NCI-H2081 (cell line): ENCODE data around the gene ADORA1.

Experiments
- DNase-seq, 2 experiments: peaks; one replicate each; lab custom pipeline; 2025; lab: John Stamatoyannopoulos, UW

The ADORA1 gene

GRCh38 chr1:203095061-203095690 is 32.4 kb upstream of the ADORA1 start:
- DNase-seq = no peak

GRCh38 chr1:203096566-203096965 is 31.0 kb upstream of the ADORA1 start:
- DNase-seq = no peak

DNA sequence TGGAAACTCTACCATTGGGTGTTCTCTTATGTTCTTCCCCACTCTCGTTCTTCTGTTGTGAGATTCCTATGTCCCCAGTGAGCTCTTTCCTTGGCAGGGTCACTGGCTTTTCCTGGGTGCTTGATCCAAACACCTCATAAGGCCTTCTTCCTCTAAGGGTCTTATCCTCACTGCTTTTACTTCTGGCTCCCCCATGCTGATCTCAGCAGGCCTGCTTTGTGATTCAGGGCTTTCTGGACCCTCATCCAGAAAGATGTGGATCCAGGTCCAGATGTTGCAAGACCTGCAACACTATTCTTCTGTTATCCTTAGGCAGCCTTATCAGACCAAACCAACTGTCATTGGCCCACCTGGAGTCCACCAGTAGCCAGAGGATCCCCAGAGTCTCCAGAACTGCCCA is 30.5 kb upstream of the ADORA1 start:
- no peak for DNase-seq

- no peak for DNase-seq
Measured at GRCh38 chr1:203098445-203098844, 29.1 kb upstream of the ADORA1 start.

DNA sequence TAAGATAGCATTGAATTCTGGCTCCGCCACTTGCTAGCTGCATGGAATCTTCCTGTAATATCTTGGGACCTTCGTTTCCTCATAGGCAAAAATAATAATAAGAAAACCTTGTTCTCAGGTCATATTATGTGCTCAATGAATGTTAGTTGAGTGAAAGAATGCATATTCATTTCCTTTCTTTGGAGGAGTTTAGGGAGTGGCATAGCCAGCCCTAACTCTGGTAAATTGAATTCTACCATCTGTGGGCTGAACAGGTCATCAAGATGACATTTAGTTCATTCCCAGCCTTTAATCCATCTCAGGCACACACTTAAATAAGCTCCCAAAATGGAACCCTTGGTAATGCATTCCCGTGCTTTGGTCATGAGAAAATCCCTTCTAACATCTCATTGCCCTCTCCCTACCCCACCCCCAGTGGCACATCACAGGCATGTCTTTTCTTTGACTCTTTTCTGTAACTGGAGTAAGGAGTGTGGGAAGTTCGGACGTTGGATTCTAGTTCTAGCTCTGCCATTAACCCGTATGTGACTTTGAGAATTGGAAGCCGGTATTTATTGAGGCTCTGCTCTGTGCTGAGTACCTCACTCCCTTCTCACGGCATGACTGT is 28.5 kb upstream of the ADORA1 start:
- DNase-seq = no peak

DNA sequence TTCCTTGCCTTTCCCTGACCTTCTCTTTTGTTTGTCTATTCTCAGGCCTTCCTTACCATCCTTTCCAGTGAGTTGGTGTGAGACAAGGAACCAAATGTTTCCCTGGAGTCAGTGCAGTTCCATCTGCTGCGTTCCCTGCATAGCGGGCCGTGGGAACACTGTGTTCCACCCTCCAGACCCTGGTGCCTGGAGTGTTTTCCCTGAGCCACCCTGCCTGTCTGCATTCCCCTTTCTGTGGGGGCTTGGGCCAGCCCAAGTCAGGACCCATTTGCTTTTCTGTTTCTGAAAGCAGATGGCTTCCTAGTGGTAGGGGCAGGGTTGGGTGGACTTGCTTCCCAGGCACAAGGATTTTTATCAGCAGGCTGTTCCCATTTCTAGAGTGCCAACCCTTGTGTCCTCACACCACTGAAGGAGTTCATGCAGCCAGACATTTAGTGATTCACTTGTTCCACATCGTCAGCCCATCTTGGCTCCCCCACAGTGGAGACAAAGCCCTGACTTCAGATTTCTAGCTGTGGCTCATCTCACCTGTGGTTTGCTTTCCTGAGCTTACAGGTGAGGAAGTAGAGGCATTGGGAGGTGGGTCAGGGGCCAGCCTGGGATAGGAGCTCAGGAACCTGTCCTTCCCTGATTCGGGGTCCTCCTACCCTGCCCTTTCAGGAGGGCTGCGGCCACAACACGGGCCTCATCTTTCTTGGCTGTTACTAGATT is 27.6 kb upstream of the ADORA1 start:
- no peak for DNase-seq

DNA sequence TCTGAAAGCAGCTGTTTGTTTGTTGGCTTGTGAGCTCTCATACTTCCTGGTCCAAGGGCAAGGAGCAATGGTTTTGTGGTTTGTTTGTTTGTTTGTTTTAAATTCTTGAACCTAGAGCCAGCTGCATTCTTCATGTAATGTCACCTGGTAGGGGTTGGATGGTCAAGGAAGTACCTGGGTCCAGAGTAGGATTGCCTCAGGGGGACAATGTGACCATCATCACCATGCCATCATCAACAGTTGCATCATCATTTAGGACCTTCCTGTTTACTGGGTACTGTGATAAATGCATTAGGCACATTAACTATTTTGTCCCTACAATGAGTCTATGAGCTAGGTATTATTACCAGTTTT is 27.0 kb upstream of the ADORA1 start:
- DNase-seq = no peak

DNA sequence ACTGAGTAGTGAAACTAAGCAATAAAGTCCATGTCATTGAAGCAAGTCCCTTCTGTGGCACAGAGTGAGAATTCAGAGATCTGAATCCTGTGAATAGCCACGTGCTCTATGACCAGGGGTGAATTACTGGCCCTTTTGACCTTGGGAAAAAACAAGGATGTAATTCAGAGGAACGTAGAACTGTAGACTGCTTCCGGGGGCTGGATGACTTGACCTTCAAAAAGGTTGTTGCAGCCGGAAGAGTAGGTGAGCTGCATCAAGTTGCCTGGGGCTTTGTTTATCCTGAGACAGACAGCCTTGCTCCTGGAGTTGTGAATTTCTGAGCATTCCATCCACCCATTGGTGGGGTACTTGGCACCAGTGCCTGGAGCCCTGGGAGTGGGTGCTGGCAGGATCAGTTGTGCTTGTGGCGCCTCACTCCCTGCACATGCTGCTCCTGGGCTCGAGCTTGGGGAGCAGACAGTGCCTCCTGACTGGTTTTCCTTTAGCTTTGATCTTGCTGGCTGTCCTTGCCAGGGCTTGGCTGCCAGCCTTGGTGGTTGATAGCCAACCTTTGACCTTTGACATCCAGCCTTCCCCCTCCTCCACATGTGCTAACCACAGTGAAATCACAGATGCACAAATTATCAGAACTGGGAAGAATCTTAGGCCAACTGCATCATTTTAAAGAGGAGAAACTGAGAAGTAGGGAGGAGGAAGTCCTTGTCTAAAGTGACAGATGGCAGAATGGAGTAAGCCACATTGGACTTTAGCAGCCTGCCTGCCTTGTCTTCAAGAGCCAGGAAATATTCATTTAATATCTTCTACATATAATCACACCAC is 25.5 kb upstream of the ADORA1 start:
- DNase-seq = no peak

DNA sequence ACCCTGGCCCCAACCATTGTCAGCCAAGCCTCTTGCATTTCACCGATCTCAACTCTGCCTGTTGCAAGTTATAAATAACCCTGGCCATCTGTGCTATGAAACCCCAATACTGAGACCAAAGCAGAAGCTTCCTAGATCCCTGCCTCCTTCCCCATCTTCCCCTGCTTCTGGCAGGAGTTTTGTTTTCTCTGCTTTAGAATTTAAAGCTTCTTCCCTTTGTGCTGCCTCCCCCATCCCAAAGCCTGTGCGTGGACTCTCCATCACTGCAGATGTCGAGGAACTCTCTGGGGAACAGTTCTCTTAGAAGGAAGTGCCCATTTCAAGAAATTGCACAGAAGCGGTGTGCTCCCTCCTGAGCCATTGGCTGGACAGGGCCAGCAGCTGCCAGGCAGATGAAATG is 24.3 kb upstream of the ADORA1 start:
- no peak for DNase-seq

DNA sequence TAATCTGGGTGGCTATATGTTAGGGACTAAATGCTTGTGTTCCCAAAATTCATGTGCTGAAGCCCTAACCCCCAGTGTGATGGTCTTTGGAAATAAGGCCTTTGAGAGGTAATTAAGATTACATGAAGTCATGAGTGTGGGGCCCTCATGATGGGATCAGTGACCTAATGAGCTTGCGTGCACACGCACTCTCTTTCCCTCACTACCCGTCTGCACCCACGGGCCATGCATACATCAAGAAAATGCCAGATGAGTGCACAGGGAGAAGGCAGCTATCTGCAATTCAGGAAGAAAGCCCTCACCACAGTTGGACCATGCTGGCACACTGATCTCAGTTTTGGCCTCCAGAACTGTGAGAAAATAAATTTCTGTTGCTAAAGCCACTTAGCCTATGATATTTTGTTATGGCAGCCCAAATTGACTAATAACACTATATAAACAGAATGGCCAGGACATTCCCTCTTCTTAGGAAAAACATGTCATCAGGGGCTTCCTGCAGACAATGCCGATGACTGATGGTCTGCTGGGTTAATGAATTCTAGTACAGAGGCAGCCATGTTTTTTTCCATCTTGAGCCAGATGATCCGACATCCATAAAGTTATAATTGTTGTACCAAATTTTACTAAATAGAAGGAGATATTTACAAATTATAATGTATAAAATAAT is 23.6 kb upstream of the ADORA1 start:
- DNase-seq = no peak

- DNase-seq = no peak
Measured at GRCh38 chr1:203104789-203105390, 22.6 kb upstream of the ADORA1 start.

GRCh38 chr1:203112475-203112874 is 15.1 kb upstream of the ADORA1 start:
- no peak for DNase-seq

DNA sequence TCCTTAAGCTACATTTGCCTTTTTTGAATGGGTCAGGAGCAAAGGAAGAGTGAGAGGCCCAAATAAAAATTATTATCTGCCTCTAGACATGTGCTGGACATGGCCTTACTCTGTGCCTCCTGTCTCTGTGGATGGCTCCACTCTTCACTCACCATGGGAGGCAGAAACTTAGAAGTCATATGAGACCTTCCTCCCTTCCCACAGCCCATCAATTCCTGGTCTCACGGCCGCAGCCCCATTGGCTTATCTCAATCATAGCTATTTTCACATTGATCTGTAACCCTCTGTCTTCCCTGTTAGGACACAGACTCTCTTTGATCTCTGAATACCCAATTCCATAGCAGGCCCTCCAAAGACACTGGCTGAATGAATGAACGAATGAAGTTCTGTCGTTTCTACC is 14.2 kb upstream of the ADORA1 start:
- no peak for DNase-seq

GRCh38 chr1:203114202-203114601 is 13.3 kb upstream of the ADORA1 start:
- DNase-seq = no peak

GRCh38 chr1:203116091-203116820 is 11.3 kb upstream of the ADORA1 start:
- DNase-seq = no peak

- DNase-seq = peak; percentile 33 to 38
Measured at GRCh38 chr1:203117611-203118575, 9.6 kb upstream of the ADORA1 start.

DNA sequence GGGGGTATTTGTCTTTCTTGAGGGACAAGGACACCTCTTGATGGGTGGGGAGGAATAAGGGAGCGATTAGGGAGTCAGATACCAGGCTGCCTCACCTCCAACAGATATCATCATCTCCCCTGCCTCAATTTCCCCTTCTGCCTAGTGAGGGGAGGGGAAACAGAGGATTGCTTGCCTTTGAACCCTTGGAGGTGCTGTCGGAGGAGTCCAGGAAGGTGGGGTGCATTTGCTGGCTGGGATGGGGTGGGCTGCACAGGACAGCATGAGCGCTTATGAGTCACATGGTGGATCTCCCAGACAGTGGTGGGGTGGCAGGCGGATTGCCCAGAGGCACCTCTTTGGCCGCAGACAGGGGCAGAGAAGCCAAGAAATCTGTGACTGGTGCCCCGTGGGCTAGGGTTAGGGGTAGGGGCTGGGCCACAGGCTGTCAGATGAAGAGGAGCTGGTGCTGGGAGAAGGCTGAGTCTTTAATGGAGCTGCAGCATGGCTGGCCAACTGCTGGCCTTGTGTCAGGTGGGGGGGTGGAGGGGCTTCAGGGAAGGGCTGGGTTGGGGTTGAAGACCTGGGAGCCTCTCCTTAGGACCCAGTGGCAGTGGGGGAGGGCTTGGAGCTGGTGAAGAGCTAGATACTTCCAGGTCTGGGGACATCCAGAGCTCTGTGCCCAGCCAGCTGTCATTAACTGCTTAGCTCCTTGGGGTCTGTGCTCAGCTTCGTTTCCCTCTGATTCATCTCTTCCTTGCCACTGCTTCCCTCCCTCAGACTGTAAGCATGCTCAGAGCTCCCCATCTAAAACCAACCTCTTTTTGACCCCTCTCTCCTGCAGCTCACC is 7.0 kb upstream of the ADORA1 start:
- no peak for DNase-seq

- DNase-seq = no peak
Measured at GRCh38 chr1:203121186-203122015, 6.1 kb upstream of the ADORA1 start.
